NOMO-1 treated with dmso at 0.1 percent for 144 hours (cell line): ENCODE results near the gene CTF1.

Source experiments
- DNase-seq: peaks from one replicate; lab custom pipeline; 2025; ENCODE audit not compliant: unreplicated experiment; lab: John Stamatoyannopoulos, UW

Gene CTF1

GRCh38 chr16:30953111-30953510, 56.7 kb downstream of the CTF1 start:
- DNase-seq = no peak
